Measurements from ENCODE around the gene KRTAP20-3.

DNA sequence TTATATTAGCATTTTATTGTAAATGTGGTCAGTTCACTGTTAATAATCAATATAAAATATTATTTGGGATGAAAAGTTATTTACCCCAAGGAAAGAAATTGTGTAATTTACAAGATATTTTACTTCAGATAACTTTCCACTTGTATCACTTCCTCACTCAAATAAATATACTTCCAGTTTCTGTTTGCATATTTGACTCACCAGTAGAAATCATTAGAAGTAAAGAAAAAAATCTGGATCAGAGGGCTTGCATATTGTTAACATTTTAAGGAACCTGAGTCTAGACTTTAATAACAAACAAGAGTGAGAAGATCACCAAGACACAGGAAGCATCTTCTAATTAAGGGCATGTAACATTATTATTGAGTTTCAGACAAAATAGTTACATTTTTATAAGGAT is 22.6 kb upstream of the KRTAP20-3 start:
- TF ChIP-seq, protein P1, sequence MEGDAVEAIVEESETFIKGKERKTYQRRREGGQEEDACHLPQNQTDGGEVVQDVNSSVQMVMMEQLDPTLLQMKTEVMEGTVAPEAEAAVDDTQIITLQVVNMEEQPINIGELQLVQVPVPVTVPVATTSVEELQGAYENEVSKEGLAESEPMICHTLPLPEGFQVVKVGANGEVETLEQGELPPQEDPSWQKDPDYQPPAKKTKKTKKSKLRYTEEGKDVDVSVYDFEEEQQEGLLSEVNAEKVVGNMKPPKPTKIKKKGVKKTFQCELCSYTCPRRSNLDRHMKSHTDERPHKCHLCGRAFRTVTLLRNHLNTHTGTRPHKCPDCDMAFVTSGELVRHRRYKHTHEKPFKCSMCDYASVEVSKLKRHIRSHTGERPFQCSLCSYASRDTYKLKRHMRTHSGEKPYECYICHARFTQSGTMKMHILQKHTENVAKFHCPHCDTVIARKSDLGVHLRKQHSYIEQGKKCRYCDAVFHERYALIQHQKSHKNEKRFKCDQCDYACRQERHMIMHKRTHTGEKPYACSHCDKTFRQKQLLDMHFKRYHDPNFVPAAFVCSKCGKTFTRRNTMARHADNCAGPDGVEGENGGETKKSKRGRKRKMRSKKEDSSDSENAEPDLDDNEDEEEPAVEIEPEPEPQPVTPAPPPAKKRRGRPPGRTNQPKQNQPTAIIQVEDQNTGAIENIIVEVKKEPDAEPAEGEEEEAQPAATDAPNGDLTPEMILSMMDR (conservative IDR thresholded peaks at IDR 0.05; ENCODE audit: low read depth, low read length): no peak
- TF ChIP-seq EZH2phosphoT487 (IDR thresholded peaks at IDR 0.05; ENCODE audit: borderline replicate concordance, low read length): no peak
- TF ChIP-seq EZH2 (IDR thresholded peaks at IDR 0.05; ENCODE audit: low read length, unreplicated experiment): no peak

All from PC-3 (cell line).